Ramos (cell line): Measurements from ENCODE around the gene KRTAP5-8.
"Not testable (repeated sequence)": the region's sequence is repeated elsewhere in the genome, so short reads cannot be mapped to it uniquely, and the experiment has no call there.

Experiments
- in situ Hi-C: fragments of 300-500 bp; cut with MboI; formaldehyde crosslinking; loops from one replicate; pipeline ENCODE4 v1.14.3; 2022; ENCODE audit warnings: low sequenced_read_pairs; ENCODE audit not compliant: unreplicated experiment

The KRTAP5-8 gene

GRCh38 chr11:71542879-71543777, 5.3 kb downstream of the KRTAP5-8 start:
- in situ Hi-C loops = no loop called here

GRCh38 chr11:71543866-71544265, 6.0 kb downstream of the KRTAP5-8 start:
- in situ Hi-C loops = no loop called here

- in situ Hi-C loops = no loop called here
These were observed 6.8 kb downstream of the KRTAP5-8 start for GRCh38 chr11:71544525-71545214.

- in situ Hi-C loops = no loop called here
These were observed 7.7 kb downstream of the KRTAP5-8 start for GRCh38 chr11:71545405-71545966.

GRCh38 chr11:71548120-71548519, 10.3 kb downstream of the KRTAP5-8 start, which contains the start of gene KRTAP5-9:
KRTAP5-9 (plus strand) TSS chr11:71548420; CDS start chr11:71548658, 238 bp downstream.
- in situ Hi-C loops = no loop called here

GRCh38 chr11:71548716-71549151, 10.9 kb downstream of the KRTAP5-8 start:
- in situ Hi-C loops = no loop called here

GRCh38 chr11:71551711-71552110, 13.9 kb downstream of the KRTAP5-8 start:
- in situ Hi-C loops = no loop called here

- in situ Hi-C loops = no loop called here
These were observed 17.2 kb downstream of the KRTAP5-8 start for GRCh38 chr11:71554996-71555395.

GRCh38 chr11:71555508-71555907, 17.7 kb downstream of the KRTAP5-8 start:
- in situ Hi-C loops = no loop called here

- in situ Hi-C loops = no loop called here
These were observed 18.2 kb downstream of the KRTAP5-8 start for GRCh38 chr11:71556018-71556417.

GRCh38 chr11:71557257-71557656, 19.4 kb downstream of the KRTAP5-8 start:
- in situ Hi-C loops = no loop called here

GRCh38 chr11:71558996-71559395, 21.2 kb downstream of the KRTAP5-8 start:
- in situ Hi-C loops = no loop called here

- in situ Hi-C loops = no loop called here
These were observed 24.3 kb downstream of the KRTAP5-8 start for GRCh38 chr11:71562120-71562519.

GRCh38 chr11:71563406-71563805, 25.6 kb downstream of the KRTAP5-8 start:
- in situ Hi-C loops = no loop called here

- in situ Hi-C loops = no loop called here
These were observed 26.6 kb downstream of the KRTAP5-8 start for GRCh38 chr11:71564430-71564829.

GRCh38 chr11:71565263-71565662, 27.4 kb downstream of the KRTAP5-8 start, which contains the start of gene KRTAP5-10:
KRTAP5-10 (plus strand) TSS chr11:71565563; CDS start chr11:71565588, 25 bp downstream.
- in situ Hi-C loops = no loop called here

- in situ Hi-C loops = no loop called here
These were observed 28.3 kb downstream of the KRTAP5-8 start for GRCh38 chr11:71566081-71566620.

GRCh38 chr11:71566626-71567599, 29.1 kb downstream of the KRTAP5-8 start:
- in situ Hi-C loops = not testable (repeated sequence)

- in situ Hi-C loops = not testable (repeated sequence)
These were observed 29.8 kb downstream of the KRTAP5-8 start for GRCh38 chr11:71567633-71568032.
